Activated CD4-positive, CD25-positive, alpha-beta regulatory T cell treated with anti-CD3 and anti-CD28 coated beads, Interleukin-2, amount 50 U/mL, for 24 hours (primary cell): Measurements from ENCODE around the gene LRCOL1.

ENCODE experiments used
- ATAC-seq, 2 donors: fragments of 150-1000 bp; cut with Tn5 transposase; one replicate each; pipeline ENCODE4 v1.10.0; 2021; ENCODE audit warnings: mild to moderate bottlenecking in 1 of 2, moderate library complexity in 1 of 2

The LRCOL1 gene

DNA sequence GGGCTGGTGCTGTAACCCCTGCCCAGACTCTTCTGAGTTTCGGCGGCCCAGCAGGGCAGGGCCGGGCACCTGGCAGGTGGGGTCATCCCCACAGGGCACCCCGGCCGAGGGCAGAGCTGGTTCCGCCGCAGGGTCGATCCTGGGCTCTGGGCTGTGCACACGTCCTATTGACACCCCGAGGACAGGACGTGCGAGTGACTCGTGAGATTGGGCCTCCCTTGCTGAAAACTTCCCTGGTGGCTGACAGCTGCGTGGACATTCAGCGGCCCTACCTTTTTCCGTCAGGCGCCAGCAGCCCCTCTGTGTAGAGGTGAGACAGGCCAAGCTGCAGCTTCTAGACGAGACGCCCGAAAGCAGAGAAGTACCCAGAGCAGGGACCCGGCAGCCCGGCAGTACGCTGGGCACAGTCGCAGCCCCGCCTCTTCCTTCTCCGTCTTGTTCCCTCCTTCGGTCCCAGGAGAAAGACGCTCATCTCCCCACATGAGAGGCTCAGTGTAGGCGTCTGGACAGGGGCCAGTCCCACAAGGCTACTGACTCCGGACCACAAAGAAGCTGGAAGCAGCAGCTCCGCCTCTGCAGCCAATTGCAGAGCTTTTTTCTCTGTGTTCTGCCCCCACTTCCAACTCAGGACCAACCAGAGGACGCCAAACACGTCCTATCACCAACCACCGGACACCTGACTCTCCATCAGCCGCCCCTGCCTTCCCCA lies at the start of gene LRCOL1:
Gene LRCOL1, minus strand, starts transcription at position 532 of the 709 bp plus-strand sequence. CDS start 4,331 bp downstream, outside the sequence.
- peak in 1 of 2 donors; percentile 27 for ATAC-seq

DNA sequence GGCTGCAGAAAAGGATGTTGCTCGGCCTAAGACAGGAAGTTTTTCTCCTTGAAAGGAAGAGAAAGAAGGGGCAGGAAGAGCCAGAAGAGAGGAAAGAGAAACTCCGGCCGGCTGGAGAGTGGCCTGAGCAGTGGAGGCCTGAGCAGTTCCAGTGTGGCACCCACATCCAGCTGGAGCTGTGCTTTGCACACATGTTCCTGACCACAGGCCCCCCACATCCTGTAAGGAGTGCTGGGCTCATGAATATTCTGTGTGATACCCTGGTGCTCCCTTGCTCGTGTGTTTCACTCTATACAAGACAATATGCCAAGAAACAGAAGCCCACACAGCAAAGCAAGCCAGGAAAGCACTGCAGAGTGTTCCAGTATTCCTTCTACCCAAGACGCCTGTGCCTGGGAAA lies 49.7 kb upstream of the LRCOL1 start:
- ATAC-seq = no peak

DNA sequence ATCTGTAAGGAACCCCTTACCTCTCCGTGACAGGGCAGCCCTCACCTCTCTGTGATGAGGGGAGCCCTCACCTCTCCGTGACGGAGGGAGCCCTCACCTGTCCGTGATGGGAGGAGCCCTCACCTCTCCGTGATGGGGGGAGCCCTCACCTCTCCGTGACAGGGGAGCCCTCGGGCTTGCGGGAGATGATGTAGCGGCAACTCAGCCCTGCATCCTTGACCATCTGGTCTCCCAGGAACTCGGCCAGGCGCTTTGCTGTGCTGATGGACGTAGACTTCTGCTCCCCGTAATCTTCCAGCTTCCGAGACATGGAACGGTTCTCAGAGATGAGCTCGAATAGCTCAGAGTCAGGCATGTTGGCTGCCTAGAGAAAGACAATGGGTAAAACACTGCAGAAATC lies 48.8 kb upstream of the LRCOL1 start:
- ATAC-seq = no peak

DNA sequence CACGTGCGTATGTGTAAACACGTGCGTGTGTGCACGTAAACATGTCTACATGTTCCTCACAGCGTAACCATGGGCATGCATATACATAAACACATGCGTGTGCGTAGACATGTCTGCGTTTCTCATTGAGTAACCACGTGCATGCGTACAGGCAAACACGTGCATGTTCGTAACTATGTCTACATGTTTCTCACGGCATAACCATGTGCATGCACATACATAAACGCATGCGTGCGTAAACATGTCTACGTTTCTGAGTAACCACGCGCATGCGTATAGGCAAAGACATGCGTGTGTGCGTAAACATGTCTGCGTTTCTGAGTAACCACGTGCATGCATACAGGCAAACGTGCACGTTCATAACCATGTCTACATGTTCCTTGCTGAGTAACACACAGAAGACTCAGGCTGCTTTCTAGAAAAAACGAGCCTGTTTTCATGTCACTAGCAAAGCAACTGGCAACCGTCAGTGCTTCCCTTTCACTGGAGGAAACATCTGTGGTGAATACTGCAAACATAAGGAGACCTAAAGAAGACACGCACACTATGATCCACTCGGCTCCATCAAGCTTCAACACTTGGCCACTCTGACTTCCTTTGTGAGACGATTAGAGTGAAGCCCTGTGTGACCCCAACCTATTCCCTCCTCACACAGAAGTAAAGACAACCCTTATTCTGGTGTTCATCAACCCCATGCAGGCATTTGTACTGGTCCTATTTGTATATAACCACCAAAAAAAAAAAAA lies 47.9 kb upstream of the LRCOL1 start:
- ATAC-seq = no peak

DNA sequence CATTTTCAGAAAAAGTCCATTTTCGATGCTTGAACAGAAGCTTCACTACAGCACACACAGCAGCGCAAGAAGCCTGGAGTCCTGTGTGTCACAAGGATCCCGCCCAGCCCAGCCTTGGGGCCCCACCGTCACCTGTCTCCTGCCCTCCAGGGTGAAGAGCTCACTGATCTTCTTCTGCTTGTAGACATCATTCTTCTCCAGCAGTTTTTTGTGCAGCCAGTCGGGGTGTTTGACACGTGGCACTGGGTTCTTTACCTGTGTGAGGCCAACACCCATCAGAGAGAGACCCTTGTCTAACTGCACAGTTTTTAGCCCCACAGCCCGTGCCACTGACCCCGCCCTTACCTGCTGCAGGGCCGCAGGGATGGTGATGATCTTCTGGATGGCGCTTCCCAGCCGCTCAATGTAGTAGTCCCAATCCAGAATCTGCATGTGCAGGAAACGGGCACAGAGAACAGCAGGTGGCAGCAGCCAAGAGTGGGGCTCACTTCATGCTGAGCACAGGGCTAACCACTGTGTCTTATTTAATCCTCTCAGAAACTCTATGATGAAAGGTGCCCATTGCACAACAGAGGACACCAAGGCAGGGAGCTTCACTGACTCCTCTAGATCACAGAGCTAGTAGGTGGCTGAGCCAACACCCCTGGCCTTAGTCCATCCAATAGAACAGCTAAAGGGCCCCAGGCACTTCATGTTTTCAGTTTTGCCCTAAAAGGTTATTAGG lies 46.8 kb upstream of the LRCOL1 start:
- ATAC-seq = no peak

DNA sequence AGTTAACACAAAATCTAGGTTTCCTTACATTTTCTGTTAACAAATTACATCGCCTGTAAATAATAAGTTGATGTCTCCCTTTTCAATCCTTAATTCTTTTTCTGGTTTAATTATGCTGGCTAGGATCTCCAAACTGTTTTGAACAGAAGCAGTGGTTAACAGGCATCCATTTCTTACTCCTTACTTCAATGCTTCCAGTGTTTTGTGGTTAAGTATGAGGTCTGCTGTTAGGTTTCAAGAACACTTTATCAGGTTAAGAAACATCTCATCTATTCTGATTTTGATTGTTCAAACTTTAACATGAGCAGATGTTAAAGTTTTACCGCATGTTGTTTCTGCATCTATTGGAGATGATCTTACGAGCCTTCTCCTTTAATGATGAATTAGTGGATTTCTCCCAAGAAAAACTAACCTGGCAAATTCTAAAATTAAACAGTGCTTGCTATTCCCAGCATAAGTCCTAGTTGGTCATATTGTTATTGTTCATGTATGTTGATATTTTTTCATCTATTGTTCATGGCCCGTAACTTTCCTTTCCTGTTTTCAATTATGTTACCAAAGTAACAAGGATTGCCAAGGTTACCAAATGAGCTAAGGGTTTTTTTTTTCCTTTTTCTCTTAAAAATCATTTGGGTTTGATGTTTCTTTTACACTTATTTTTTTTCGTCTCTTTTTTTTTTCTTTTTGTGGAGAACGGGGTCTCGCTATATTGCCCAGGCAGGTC lies 43.3 kb upstream of the LRCOL1 start:
- ATAC-seq = no peak

DNA sequence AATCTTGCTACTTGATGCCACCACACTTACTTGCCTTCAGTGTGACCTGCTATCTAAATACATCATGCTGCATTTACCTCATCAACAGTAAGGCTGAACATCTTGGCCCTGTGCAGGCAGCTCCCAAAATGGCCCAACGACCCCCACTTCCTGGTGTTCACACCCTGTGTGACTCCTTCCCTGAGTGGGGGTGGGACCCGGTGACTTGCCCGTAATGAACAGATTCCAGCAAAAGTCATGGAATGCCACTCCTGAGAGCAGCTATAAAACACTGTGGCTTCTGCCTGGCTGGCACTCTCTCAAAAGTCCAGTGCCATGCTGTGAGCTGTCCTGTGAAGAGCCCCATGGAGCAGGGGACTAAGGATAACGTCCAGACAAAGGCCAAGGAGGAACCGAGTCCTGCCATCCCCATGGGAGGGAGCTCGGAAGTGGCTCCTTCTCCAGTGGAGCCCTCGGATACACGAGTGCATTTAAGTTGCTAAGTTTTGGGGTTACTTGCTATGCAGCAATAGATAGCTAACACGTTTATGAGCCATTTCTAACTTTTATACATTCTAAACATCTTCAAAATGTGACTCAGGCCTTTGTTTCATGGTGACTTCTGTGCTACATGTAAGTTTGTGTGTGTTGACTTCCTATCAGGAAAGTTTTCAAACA lies 41.2 kb upstream of the LRCOL1 start:
- ATAC-seq = no peak

DNA sequence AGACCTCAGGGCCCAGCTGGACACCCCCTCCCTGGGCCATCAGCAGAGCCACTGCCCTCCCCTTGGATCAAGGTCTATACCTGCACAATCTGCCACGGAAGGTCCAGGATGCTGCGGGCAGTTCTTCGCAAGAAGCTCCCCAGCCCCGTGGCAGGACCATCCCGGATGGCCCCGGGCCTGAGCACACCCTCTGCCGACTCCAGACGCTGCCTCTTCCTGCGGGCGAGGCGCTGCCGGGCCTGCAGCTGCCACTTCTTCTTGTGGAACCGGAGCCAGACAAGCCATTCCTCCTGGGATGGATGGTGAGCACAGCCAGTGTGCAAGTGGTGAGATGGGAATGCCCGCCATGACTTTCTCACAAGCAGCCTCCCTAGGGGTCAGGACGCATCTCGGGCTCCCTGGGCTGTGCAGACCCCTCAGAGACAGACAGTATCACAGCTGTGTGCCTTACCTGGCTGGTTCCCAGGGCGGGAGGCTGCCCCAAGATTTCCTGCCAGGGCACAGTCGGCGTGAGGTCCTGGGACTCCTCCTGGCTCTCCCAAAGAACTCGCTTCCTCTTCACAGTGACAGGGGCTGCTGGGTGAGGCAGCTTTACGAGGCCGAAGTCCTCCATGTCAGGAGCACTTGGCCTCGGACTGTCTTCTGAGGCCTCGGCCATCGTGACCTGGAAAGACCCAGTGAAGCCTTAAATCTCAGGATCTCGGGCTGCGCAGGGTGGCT lies 39.0 kb upstream of the LRCOL1 start:
- ATAC-seq = no peak

DNA sequence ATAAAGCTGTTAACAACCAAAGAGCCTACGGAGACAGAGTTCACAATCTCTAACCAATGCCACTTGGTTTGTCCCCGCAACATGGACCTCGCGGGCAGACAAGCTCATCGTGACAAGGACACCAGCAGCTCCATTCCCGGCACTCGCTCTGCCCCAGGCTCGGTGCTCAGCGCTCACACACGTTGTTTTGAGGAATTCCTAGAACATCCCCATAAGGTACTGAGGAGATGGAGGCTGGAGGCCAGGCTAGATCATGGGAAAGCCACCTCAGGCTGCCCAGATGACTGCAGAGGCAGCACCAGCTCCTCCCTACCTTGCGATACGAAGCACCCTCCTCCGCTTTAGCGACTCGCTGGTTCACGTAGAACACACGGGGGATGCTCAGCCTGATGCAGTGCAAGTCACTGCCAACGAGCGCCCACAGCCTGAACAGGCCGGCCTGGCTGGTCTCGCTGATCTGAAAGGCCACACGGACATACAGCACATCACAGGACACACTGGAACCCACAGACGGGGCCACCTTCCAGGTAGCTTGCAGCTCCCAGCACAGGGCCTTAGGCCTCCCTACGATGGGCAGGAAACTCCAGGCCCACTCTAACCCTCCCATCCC lies 38.3 kb upstream of the LRCOL1 start:
- no peak for ATAC-seq

DNA sequence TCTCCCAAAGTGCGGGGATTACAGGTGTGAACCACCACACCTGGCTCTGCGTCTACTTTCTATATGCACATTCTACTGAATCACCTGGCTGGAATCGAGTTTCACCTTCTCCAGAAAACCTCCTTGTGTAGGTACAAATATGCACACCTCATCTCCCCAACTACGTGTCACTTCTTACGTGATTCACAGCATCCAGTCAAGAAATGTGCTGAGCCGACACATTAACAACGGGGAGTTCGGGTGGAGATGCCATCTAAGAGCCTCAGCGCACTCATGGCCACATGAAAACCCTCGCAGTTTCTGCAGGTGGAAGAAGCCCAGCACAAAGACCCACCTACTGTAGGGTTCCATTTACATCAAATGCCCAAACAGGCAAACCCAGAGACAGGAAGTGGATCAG lies 37.5 kb upstream of the LRCOL1 start:
- ATAC-seq = no peak

DNA sequence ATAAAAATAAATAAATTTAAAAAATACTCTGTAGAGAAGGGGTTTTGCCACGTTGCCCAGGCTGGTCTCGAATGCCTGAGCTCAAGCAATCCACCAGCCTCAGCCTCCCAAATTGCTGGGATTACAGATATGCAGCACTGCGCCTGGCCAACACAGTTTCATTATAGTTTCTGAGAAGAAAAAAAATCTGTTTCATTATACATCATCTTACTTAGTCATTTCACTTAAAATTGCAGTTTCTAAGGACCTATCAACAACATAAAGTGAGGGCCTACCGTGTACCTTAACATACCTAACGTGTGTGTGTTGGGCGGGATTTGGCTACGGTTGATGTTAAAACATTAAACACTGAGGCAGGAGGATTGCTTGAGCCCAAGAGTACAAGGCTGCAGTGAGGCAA lies 36.5 kb upstream of the LRCOL1 start:
- ATAC-seq = peak in 1 of 2 donors; percentile 56

DNA sequence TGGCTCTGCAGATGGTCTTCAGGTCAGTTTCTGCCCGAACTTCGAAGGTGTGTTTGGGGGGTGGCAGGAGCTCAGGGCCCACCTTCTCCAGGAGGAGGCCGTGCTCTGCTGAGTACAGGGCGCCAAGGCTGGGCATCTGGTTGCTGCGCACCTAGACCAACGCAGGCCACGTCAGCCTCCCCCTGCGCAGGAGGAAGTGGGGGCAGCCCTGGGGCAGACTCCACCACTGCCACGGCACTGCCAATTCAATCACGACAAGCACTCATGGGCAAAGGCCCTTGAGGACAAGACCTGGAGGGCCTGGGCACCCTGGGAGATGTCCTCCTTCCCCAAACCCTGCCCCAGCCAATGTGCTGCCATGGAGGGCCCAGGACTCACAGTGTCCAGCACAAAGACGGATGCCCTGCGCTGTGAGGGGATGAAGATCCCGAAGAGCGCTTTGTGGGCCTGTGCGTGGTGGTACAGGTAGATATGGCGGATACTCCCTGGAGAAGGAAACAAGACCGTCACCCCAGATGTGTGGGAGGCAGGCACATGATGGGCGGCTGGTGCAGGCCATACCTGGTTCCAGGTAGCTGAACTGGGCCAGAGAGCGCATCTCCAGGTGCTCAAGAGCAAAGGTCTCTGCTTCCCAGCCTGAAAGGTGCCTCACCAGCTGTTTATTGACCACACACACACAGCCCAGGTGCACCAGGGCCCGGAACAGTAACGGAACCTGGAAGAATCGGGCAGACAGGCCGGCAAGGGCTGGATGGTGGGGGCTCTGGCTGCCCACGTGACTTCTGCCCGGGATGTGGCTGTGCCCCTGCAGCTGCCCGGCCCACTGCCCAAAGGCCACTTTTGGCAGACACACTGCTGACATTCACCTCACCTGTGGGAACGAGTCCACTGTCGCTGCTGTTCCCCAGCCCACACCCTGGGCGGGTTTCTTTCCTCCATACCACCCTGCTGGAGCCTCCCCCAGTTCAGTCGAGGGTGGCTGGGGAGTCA lies 32.8 kb upstream of the LRCOL1 start:
- no peak for ATAC-seq

DNA sequence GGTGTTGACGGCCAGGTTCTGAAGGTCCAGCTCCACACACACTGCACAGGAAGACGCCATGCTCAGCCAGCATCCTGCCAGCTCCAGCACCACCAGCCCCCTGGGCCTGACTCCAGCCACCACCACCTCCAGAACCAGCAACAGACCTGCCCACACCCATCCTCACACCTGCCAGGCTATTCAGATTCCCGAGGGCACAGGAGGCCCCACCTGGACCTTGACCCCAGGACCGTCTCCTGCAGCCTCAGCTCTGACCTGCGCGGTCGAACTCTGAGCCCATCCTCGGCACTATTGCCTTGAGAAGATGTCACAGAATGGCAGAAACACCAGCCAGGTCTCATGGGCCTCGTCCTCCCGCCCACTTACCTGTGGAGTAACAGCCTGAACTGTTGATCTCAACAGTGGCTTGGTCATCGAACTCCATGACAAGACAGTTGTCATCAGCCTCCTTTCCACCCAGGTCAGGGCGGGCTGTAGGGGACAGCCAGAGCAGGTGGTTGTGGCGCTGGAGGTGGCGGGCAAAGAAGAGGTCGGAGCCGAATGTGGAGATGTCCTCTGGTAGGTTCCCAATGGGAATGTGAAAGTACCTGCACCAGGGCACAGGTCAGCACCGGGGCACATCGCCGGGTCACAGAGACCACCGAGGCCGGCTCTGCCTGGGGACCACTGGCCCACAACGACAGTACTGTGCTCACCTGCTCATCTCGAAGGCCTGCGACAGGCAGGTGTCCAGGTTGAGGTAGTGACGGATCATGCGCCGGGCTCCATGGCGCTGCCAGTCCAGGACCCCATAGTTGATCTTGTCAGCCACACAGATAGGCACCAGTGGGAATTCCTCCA lies 31.6 kb upstream of the LRCOL1 start:
- ATAC-seq = no peak

DNA sequence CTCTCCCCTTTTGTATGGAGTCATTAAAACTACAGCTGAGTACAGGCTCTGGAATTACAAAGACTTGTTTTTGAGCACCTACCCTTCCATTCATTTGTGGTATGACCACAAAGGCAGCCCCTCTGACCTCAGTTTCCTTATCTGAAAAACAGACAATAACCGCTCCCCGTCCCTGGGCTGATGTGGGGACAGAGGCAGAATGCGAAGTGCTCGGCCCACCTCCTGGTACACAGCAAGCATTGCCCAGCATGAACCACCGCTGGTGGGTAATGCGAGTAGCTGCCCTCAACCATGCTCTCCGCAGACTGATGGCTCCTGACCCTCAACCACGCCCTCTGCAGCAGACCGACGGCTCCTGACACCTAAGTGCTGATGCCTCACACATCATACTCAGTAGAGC lies 30.6 kb upstream of the LRCOL1 start:
- no peak for ATAC-seq

DNA sequence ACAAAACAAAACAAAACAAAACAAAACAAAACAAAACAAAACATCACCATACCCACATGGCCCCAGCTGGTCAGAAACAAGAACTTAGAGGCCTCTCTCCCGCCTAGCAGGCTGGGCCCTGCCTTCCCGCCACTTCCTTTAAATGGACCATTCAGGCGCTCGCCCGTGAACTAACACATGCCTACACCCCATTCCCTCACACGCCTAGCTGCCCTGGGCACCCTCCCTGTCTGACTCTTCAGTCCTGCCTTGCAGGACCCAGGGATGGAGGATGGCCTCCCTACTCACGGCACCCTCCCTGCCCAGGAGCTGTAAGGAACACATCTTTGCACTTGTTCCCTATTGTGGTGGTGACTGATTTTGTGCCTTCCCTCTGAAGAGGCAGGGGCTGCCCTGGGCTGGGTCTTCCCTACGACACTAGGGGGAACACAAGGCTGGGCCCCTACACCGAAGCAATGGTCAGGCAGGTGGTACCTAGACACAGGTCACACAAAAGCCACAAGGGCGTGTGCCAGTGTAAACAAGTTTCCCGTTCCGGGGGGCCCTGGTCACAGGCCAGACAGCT lies 29.7 kb upstream of the LRCOL1 start:
- no peak for ATAC-seq

DNA sequence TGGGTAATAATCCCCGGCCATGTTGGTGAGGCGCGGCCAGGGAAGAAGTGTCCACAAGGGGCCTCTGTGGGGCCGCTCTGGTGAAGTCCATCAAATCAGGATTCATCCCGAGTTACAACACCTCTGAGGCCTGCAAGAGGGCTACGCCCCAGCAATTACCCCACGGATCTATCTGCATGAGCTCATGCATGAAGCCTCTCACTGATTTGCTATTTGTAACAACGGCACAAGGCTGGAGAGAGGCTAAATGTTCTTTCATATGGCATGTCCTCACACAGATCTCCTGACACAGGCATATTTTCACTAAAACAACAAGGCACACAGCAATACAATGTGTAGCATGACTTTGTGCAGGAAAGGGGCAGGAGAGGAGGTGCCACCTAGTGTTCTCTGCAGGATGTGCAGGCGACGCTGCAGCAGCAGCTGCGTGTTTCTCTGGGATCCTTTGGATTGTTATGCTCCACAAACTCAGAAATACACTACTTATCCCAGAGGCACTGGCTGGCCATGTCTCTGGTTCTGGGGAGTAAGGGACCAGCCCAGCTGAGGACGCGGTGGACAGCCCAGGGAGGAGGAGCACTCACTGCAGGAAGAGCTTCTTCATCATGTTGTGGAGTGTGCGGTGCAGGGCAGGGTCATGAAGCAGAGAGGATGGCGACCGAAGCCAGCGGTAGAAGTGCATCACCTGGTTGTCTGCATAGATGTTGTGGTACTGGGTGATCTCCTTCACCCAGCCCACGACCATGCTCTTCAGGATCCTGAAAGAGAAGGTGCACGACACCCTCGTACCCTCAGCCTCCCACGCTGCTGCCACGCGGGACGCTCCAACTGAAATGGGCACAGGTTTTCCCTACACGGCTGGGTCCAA lies 28.4 kb upstream of the LRCOL1 start:
- no peak for ATAC-seq

DNA sequence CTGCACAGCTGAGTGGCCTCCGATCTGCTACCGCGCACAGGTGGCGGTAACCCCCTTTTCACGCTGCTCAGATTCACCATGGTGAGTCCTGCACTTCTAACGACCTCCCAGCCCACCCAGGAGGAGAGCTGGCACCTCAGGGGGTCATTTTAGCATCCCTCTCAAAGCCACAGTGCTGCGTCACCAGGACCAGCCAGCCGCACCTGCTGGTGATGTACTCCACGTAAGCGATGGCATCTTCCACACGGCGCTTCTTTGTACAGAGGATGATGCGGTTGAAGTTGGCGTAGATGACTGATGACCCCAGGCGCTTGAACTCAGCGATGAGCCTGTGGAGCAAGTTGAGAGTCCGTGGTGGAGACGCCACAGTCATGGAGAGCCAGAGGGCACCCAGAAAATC lies 27.4 kb upstream of the LRCOL1 start:
- no peak for ATAC-seq
